WTC11 (cell line): ENCODE results near the gene ETV7. TPM values are rescaled to one million over a fixed set of nuclear protein-coding genes. Genes with fewer than 3 reads are reported as not detected.

ENCODE experiments used
- ATF1 ChIP-seq: sonication (generic); formaldehyde crosslinking; IDR thresholded peaks from 2 replicates; pipeline ENCODE4 v1.8.1; 2023; ENCODE audit warnings: mild to moderate bottlenecking, moderate library complexity, missing genetic modification reagents
- CREM ChIP-seq: sonication (generic); formaldehyde crosslinking; IDR thresholded peaks from 2 replicates; pipeline ENCODE4 v1.8.1; 2022; ENCODE audit warnings: mild to moderate bottlenecking, missing genetic modification reagents, moderate library complexity
- EMX1 ChIP-seq: fragments of 250-450 bp; sonication (Bioruptor Pico); IDR thresholded peaks from 2 replicates; pipeline ENCODE4 v1.8.0; 2021; ENCODE audit warnings: mild to moderate bottlenecking
- ETV6 ChIP-seq: sonication (generic); formaldehyde crosslinking; IDR thresholded peaks from 2 replicates; pipeline ENCODE4 v1.8.1; 2022; ENCODE audit warnings: mild to moderate bottlenecking, missing genetic modification reagents
- GABPB1 ChIP-seq: sonication (generic); formaldehyde crosslinking; IDR thresholded peaks from 2 replicates; pipeline ENCODE4 v1.8.1; 2023; ENCODE audit warnings: mild to moderate bottlenecking, missing genetic modification reagents
- GTF2I ChIP-seq: fragments of 250-450 bp; sonication (Bioruptor Pico); conservative IDR thresholded peaks from 2 replicates; pipeline ENCODE4 v1.4.0; 2021; ENCODE audit warnings: mild to moderate bottlenecking
- KAT7 ChIP-seq: sonication (generic); formaldehyde crosslinking; IDR thresholded peaks from 2 replicates; pipeline ENCODE4 v1.8.1; 2023; ENCODE audit warnings: missing genetic modification reagents, mild to moderate bottlenecking, borderline replicate concordance
- MXD4 ChIP-seq: fragments of 250-450 bp; sonication (Bioruptor Pico); IDR thresholded peaks from 2 replicates; pipeline ENCODE4 v1.8.0; 2021; ENCODE audit warnings: mild to moderate bottlenecking, moderate library complexity, borderline replicate concordance
- NFYB ChIP-seq: sonication (generic); formaldehyde crosslinking; conservative IDR thresholded peaks from 2 replicates; pipeline ENCODE4 v1.8.0; 2022; ENCODE audit warnings: low read depth, missing genetic modification reagents
- RORB ChIP-seq: fragments of 250-450 bp; sonication (Bioruptor Pico); IDR thresholded peaks from 2 replicates; pipeline ENCODE4 v1.9.0; 2021; ENCODE audit warnings: mild to moderate bottlenecking
- SMAD3 ChIP-seq: sonication (generic); formaldehyde crosslinking; IDR thresholded peaks from 2 replicates; pipeline ENCODE4 v1.8.0; 2022; ENCODE audit warnings: missing genetic modification reagents, mild to moderate bottlenecking, borderline replicate concordance
- SMAD4 ChIP-seq: sonication (generic); formaldehyde crosslinking; IDR thresholded peaks from 2 replicates; pipeline ENCODE4 v1.8.0; 2022; ENCODE audit warnings: mild to moderate bottlenecking, missing genetic modification reagents
- ZNF219 ChIP-seq: sonication (generic); formaldehyde crosslinking; IDR thresholded peaks from 2 replicates; pipeline ENCODE4 v1.8.0; 2023; ENCODE audit warnings: missing genetic modification reagents, mild to moderate bottlenecking, borderline replicate concordance
- ZNF232 ChIP-seq: sonication (generic); formaldehyde crosslinking; IDR thresholded peaks from 2 replicates; pipeline ENCODE4 v1.8.0; 2022; ENCODE audit warnings: mild to moderate bottlenecking, missing genetic modification reagents
- ZNF423 ChIP-seq: fragments of 250-450 bp; sonication (Bioruptor Pico); IDR thresholded peaks from 2 replicates; pipeline ENCODE4 v2.1.2; 2022; ENCODE audit warnings: mild to moderate bottlenecking, moderate library complexity
- total RNA-seq: library from RNA; stranded (reverse); gene quantifications from 3 replicates; pipeline ENCODE4 v1.2.3, GENCODE V29; 2021
- TF ChIP-seq, protein P1 (sequence below): sonication (generic); formaldehyde crosslinking; conservative IDR thresholded peaks from 2 replicates; pipeline ENCODE4 v1.8.1; 2023; ENCODE audit warnings: mild to moderate bottlenecking, low read depth, missing genetic modification reagents, moderate library complexity
- TF ChIP-seq, protein P2 (sequence below): fragments of 200-600 bp; IDR thresholded peaks from 2 replicates; pipeline ENCODE4 v1.8.0; 2022; ENCODE audit warnings: antibody characterized with exemption
- TF ChIP-seq, protein P3 (sequence below): sonication (generic); formaldehyde crosslinking; IDR thresholded peaks from 2 replicates; pipeline ENCODE4 v1.8.1; 2022; ENCODE audit warnings: missing genetic modification reagents, borderline replicate concordance
- TF ChIP-seq, protein P4 (sequence below): sonication (generic); formaldehyde crosslinking; conservative IDR thresholded peaks from 2 replicates; pipeline ENCODE4 v1.8.1; 2022; ENCODE audit warnings: mild to moderate bottlenecking, missing genetic modification reagents
- TF ChIP-seq, protein P5 (sequence below): sonication (generic); formaldehyde crosslinking; IDR thresholded peaks from 2 replicates; pipeline ENCODE4 v1.8.1; 2022; ENCODE audit warnings: low read depth, missing genetic modification reagents, borderline replicate concordance
- TF ChIP-seq, protein P6 (sequence below): fragments of 250-450 bp; sonication (Bioruptor Pico); conservative IDR thresholded peaks from 2 replicates; pipeline ENCODE4 v1.9.0; 2021; ENCODE audit warnings: mild to moderate bottlenecking

ETV7 gene
- total RNA-seq, 1 experiment from 2014 or later: 0.68 TPM

DNA sequence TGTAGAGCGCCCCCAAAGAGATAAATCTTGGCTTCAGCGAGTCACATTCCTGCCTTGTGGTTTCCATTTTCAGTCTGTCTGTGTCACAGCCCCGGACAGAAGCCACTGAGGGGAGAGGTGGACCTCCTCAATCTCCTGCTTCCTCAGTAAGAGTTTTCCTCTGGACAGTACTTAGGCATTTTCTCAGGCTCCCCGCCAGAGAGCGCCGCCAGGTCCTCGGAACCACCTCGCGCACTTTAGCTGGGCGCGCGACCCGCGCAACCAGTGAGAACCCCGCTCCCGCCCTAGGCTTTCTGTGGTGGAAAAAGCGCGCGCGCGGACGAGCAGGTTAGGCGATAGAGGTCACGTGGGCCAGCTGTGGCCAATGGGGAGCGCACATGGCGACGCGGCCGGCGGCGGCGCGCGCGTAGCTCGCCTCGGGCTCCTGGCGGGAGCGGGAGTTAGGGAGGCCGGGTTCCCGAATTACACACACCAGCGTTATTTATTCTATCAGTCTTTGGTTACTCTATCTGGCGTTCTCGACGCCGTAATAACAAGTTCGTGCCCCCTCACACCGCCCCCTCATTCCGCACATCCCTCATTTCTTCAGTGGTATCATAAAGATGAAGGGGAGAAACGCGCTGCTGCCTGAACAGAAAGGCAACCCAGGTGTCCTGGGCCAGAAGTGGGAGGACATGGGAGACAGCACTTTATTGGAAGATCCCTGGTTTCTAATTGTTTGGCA is 35.8 kb upstream of the ETV7 start (continued):
- TF ChIP-seq, protein P1, sequence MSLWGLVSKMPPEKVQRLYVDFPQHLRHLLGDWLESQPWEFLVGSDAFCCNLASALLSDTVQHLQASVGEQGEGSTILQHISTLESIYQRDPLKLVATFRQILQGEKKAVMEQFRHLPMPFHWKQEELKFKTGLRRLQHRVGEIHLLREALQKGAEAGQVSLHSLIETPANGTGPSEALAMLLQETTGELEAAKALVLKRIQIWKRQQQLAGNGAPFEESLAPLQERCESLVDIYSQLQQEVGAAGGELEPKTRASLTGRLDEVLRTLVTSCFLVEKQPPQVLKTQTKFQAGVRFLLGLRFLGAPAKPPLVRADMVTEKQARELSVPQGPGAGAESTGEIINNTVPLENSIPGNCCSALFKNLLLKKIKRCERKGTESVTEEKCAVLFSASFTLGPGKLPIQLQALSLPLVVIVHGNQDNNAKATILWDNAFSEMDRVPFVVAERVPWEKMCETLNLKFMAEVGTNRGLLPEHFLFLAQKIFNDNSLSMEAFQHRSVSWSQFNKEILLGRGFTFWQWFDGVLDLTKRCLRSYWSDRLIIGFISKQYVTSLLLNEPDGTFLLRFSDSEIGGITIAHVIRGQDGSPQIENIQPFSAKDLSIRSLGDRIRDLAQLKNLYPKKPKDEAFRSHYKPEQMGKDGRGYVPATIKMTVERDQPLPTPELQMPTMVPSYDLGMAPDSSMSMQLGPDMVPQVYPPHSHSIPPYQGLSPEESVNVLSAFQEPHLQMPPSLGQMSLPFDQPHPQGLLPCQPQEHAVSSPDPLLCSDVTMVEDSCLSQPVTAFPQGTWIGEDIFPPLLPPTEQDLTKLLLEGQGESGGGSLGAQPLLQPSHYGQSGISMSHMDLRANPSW (CRISPR knock-in tag): no peak
- no peak for TF ChIP-seq RORB (CRISPR knock-in tag)
- 0 out of 2 replicates have a peak, but pooled peaks have one; percentile 60 for TF ChIP-seq ZNF232 (CRISPR knock-in tag)
- no peak for TF ChIP-seq ZNF219 (CRISPR knock-in tag)
- peak; percentile 49; the same call in 1 of the 2 replicates for TF ChIP-seq CREM
- 0 out of 2 replicates have a peak, but pooled peaks have one; percentile 14 for TF ChIP-seq ATF1 (CRISPR knock-in tag)
- TF ChIP-seq EMX1 (CRISPR knock-in tag): no peak
- TF ChIP-seq, protein P2, sequence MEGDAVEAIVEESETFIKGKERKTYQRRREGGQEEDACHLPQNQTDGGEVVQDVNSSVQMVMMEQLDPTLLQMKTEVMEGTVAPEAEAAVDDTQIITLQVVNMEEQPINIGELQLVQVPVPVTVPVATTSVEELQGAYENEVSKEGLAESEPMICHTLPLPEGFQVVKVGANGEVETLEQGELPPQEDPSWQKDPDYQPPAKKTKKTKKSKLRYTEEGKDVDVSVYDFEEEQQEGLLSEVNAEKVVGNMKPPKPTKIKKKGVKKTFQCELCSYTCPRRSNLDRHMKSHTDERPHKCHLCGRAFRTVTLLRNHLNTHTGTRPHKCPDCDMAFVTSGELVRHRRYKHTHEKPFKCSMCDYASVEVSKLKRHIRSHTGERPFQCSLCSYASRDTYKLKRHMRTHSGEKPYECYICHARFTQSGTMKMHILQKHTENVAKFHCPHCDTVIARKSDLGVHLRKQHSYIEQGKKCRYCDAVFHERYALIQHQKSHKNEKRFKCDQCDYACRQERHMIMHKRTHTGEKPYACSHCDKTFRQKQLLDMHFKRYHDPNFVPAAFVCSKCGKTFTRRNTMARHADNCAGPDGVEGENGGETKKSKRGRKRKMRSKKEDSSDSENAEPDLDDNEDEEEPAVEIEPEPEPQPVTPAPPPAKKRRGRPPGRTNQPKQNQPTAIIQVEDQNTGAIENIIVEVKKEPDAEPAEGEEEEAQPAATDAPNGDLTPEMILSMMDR: no peak
- TF ChIP-seq MXD4 (CRISPR knock-in tag): no peak
- TF ChIP-seq, protein P3, sequence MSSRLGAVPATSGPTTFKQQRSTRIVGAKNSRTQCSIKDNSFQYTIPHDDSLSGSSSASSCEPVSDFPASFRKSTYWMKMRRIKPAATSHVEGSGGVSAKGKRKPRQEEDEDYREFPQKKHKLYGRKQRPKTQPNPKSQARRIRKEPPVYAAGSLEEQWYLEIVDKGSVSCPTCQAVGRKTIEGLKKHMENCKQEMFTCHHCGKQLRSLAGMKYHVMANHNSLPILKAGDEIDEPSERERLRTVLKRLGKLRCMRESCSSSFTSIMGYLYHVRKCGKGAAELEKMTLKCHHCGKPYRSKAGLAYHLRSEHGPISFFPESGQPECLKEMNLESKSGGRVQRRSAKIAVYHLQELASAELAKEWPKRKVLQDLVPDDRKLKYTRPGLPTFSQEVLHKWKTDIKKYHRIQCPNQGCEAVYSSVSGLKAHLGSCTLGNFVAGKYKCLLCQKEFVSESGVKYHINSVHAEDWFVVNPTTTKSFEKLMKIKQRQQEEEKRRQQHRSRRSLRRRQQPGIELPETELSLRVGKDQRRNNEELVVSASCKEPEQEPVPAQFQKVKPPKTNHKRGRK (CRISPR knock-in tag): no peak
- TF ChIP-seq ZNF423: no peak
- TF ChIP-seq GABPB1 (CRISPR knock-in tag): peak; percentile 80
- peak; percentile 72 for TF ChIP-seq NFYB (CRISPR knock-in tag)
- TF ChIP-seq, protein P4, sequence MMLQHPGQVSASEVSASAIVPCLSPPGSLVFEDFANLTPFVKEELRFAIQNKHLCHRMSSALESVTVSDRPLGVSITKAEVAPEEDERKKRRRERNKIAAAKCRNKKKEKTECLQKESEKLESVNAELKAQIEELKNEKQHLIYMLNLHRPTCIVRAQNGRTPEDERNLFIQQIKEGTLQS (CRISPR knock-in tag): no peak
- TF ChIP-seq SMAD3 (CRISPR knock-in tag): no peak
- no peak for TF ChIP-seq KAT7
- TF ChIP-seq GTF2I (CRISPR knock-in tag): no peak
- TF ChIP-seq, protein P5, sequence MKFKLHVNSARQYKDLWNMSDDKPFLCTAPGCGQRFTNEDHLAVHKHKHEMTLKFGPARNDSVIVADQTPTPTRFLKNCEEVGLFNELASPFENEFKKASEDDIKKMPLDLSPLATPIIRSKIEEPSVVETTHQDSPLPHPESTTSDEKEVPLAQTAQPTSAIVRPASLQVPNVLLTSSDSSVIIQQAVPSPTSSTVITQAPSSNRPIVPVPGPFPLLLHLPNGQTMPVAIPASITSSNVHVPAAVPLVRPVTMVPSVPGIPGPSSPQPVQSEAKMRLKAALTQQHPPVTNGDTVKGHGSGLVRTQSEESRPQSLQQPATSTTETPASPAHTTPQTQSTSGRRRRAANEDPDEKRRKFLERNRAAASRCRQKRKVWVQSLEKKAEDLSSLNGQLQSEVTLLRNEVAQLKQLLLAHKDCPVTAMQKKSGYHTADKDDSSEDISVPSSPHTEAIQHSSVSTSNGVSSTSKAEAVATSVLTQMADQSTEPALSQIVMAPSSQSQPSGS (CRISPR knock-in tag): no peak
- TF ChIP-seq, protein P6, sequence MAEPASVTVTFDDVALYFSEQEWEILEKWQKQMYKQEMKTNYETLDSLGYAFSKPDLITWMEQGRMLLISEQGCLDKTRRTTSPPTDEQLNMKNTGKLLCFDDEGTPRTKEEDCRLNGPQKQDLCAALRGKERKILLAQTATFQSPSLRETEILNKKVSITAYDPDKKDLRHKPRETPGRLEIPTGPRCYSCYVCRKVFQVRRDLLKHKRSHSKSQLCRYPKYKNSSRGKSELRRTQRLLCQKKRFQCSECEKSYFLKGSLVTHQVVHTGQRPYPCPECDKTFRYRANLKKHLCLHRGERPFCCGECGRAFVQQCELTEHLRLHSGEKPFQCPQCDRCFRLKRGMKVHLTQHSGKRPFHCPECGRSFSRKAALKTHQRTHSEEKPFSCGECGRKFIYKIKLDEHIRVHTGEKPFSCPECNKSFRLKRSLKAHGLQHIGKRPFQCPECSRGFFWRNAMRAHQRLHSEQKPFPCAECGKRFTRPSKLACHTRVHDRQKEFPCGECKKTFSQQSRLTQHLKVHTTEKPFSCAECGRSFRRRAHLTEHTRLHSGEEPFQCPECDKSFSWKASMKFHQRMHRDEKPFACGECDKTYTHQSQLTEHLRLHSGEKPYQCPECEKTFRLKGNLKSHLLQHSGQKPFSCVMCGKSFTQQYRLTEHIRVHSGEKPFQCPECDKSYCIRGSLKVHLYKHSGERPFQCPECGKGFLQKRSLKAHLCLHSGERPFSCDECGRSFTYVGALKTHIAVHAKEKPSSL (CRISPR knock-in tag): no peak
- TF ChIP-seq ETV6: peak; percentile 87
- TF ChIP-seq SMAD4 (CRISPR knock-in tag): no peak
